GM18505 (cell line): Measurements from ENCODE around the gene MVB12A.

ENCODE experiments used
- ATAC-seq: cut with Tn5 transposase; IDR thresholded peaks from one replicate; pipeline ENCODE4 v1.9.1; 2021; ENCODE audit not compliant: unreplicated experiment
- POLR2A ChIP-seq: IDR thresholded peaks from 4 replicates; pipeline ENCODE4 v1.6.1; 2011; ENCODE audit warnings: borderline replicate concordance; ENCODE audit not compliant: insufficient read depth, insufficient read length; ENCODE audit errors: extremely low read depth

MVB12A gene

DNA sequence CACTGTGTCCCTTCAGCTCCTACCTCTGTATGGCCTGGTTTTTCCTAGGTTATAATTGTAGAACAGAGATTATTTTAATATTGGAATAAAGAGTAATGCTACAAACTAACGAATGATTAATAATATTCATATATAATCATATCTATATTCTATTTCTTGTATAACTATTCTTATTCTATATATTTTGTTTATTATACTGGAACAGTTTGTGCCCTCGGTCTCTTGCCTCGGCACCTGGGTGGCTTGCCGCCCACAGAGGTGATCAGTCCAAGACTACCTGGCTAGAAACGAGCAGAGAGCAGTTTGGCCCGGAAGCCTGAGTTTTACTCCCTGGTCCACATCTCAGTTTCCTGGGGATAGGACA, 46.6 kb downstream of the MVB12A start:
- no peak for ATAC-seq
- no peak for TF ChIP-seq POLR2A

DNA sequence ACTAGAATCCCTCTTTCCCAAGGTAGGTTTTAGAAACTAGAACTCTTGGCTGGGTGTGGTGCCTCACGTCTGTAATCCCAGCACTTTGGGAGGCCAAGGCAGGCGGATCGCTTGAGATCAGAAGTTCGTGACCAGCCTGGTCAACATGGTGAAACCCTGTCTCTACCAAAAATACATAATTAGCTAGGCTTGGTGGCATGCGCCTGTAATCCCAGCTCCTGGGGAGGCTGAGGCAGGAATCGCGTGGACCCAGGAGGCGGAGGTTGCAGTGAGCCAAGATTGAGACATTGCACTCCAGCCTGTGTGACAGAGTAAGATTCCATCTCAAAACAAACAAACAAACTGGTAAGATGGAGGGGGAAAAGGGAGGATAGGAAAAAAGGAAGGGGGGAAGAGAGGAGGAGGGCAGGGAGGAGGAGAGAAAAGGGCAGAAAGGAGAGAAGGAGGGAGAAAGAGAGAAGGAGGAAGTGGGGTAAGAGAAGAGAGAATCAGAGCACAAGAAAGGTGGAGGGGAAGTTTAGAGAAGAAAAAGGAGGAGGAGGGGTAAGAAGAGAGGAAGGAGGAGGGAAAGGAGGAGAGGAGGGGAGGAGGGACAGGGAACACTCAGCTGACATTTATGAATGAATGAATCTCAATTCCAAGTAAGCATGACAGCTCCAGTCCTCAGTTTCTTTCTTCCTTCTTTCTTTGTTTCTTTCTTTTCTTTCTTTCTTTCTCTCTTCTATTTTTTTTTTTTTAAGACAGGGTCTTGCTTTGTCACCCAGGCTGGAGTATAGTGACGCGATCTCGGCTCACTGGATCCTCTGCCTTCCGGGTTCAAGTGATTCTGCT, 47.8 kb downstream of the MVB12A start:
- TF ChIP-seq POLR2A: no peak
- ATAC-seq: no peak

DNA sequence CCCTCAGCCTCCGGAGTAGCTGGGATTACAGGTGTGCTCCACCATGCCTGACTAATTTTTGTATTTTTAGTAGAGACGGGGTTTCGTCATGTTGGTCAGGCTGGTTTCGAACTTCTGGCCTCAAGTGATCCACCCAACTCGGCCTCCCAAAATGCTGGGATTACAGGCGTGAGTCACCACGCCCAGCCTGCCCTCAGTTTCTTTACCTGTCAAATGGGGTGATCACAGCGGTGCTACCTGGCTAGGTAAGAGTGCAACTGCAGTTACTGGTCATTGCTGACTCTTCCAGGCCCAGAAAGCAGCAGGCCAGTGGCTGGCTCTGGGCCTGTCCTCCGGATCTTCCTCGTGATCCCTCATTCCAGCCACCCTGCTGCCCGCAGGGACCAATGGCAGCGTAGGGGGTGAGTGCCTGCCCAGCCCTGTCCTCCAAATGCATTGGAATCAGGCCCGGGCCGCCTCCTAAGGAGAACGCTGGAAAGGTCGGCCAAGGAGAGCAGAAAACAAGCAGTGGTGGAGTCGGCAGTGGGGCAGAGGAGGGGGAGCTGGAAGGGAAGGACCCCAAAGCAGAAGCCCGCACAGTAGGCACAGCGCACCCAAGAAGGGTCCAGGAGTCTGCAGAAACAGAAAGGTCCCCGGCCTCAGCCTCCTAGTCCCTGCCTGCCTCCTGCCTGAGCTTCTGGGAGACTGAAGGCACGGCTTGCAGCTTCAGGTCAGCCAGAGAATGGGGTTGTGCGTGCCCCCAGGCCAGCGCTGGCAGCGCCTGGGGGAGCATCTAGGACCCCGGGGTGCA, 48.6 kb downstream of the MVB12A start:
- ATAC-seq: no peak

DNA sequence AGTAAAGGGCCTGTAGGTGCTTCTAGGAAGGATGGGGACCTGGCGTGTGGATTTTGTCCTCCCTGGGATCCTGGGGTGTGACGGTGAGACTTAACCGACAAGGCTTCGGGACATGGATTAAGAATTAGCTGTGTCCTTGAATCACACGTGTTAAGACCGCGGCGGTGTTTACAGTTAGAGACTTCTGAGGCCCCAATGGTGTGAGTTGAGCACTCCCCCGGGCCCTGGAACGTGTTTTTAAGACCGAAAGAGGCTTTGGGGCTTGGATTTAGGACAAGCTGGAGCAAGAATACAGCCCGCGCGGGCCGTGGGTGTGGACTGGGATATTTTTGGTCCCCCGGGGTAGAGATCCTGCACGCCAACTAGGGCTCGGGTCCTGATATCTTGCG, 49.2 kb downstream of the MVB12A start:
- ATAC-seq: no peak

More for the DNA sequence above, 48.6 kb downstream of the MVB12A start:
- TF ChIP-seq POLR2A: no peak

DNA sequence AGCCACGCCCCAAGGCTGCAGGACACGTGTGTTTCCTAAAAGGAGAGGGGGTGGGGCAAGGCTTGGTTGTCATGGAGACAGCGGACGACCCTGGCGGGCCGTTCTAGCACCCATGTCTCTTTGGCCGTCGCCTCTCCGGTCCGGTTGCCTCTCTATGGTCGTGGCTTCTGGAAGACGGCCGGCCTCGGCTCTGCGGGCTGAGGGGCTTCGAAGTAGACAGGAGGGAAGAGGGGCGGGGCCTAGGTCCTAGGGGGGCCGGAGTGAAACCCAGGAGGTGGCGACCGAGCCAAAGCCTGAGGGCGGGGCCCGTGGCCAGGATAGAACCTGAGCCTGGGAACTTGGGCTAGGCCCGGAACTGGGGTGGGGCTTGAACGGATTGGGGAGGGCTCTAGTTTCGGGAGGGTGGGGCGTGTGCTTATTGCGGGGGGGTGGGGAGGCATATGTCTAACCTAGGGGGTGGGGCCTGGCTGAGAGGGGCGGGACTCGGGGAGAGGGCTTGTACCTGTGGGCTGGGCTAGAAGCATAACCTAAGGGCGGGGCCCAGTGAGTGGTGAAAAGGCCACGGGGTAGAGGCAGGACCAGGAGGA, 49.7 kb downstream of the MVB12A start:
- ATAC-seq: peak; percentile 44
- TF ChIP-seq POLR2A: peak; percentile 4

More for the DNA sequence above, 49.2 kb downstream of the MVB12A start:
- no peak for TF ChIP-seq POLR2A

DNA sequence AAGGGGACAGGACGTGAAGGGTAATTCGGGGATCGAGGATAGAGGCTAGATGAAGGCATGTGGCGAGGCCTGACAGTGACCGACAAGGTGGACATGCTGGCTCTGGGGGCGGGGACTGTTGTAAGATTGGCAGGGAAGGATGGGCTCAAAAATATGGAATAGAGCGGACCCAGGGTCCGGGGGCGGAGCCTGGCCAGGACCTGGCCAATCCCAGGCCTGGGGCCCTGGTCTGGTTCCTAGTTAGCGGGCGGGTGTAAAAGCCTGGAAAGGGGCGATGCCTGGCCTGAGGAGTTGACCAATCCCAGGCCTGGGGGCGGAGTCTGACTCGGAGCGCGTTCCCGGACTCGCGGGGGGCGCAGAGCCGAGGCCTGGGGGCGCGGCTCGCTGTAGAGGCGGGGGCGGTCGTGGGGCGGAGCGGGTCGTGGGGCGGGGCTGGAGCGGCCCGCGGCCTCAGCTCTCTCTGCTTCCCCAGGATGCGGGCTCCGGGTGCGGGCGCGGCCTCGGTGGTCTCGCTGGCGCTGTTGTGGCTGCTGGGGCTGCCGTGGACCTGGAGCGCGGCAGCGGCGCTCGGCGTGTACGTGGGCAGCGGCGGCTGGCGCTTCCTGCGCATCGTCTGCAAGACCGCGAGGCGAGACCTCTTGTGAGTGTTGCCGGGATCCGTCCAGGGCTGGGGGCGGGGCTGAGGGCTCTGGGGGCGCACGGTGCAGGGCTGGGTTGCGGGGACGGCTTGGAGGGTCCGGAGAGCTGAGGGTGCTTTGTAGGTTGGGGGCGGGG, 50.4 kb downstream of the MVB12A start, which contains the start of gene SLC27A1:
SLC27A1 (plus strand) TSS at position 457 of the 774 bp plus-strand sequence; CDS start at position 474, 17 bp downstream.
- TF ChIP-seq POLR2A: no peak
- peak; percentile 62 for ATAC-seq

DNA sequence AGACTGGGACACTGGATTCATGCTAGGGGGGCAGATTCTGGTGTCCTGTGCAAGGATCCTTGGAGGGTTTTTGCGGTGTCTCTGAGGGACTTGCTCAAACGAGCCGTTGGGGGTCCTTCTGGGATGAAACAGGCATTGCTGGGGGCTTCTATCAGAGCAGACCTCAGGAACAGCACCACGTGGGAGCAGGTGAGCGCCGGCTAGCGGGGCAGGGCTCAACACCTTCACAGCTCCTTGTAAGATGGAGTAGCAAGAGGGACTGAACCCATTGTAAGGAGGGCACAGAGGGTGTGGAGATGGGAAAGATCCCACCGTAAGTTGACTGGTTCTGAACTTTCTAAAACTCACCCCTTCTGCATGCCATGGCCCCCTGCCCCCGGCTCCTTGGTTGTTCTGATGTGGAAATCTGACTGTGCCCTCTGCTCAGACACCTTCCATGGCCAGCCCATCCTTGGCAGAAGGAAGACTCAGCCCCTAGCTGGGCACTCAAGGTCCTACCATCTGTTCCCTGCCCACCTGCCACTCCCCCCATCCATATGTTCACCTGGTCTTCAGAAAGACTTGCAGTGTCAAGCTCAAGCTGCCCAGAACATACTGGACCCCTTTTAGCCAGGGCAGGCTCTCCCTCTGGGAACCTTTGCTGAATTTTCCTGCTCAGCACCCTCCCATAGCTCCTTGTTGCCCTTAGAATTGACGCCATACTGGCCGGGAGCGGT, 51.7 kb downstream of the MVB12A start:
- TF ChIP-seq POLR2A: no peak
- no peak for ATAC-seq

DNA sequence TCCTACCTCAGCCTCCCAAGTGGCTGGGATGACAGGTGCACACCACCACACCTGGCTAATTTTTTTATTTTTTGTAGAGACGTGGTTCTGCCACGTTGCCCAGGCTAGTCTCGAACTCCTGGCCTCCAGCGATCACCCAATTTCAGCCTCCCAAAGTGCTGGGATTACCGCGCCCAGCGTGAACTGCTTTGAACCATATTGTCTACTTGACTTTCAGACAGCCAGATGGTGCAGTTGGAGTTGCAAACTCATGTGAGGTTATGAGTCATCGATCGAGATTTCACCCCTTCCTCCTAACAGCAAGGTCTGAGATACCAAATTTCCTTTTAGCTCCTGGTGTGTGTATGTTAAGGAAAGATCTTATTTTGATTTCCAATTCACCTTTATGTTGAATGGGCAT, 53.2 kb downstream of the MVB12A start:
- no peak for TF ChIP-seq POLR2A
- no peak for ATAC-seq
